EH (cell line): ENCODE data around the gene KRT10.
A peak's percentile ranks its signal among the peaks of the same experiment; 100 is the strongest.
"Not testable (repeated sequence)": the region's sequence is repeated elsewhere in the genome, so short reads cannot be mapped to it uniquely, and the experiment has no call there.

Source experiments
- DNase-seq: peaks from one replicate; pipeline ENCODE4 v3.0.0-alpha.2; 2015; ENCODE audit warnings: low read depth

Gene KRT10

GRCh38 chr17:40832840-40833239 lies 10.4 kb upstream of the KRT10 start:
- DNase-seq: peak; percentile 20

- DNase-seq: no peak
Observed at GRCh38 chr17:40830085-40830776, 7.8 kb upstream of the KRT10 start.

- peak; percentile 31 for DNase-seq
Observed at GRCh38 chr17:40828454-40829044, 6.1 kb upstream of the KRT10 start.

- DNase-seq: peak; percentile 20
Observed at GRCh38 chr17:40827746-40828453, 5.5 kb upstream of the KRT10 start.

GRCh38 chr17:40825599-40825998 lies 3.2 kb upstream of the KRT10 start:
- peak; percentile 22 for DNase-seq

- no peak for DNase-seq
Observed at GRCh38 chr17:40824015-40824832, 1.8 kb upstream of the KRT10 start.

- peak; percentile 75 for DNase-seq
Observed at GRCh38 chr17:40821536-40821935, 878 bp downstream of the KRT10 start.

GRCh38 chr17:40820228-40820838 lies 2.1 kb downstream of the KRT10 start:
- DNase-seq: no peak

GRCh38 chr17:40819528-40820125 lies 2.8 kb downstream of the KRT10 start:
- DNase-seq: peak; percentile 28

GRCh38 chr17:40818733-40819527 lies 3.5 kb downstream of the KRT10 start:
- DNase-seq: peak; percentile 89

- peak; percentile 13 for DNase-seq
Observed at GRCh38 chr17:40818343-40818732, 4.1 kb downstream of the KRT10 start.

- DNase-seq: no peak
Observed at GRCh38 chr17:40817103-40817682, 5.2 kb downstream of the KRT10 start.

GRCh38 chr17:40816569-40816968 lies 5.8 kb downstream of the KRT10 start:
- no peak for DNase-seq

- DNase-seq: no peak
Observed at GRCh38 chr17:40815381-40815780, 7.0 kb downstream of the KRT10 start.

- not testable (repeated sequence) for DNase-seq
Observed at GRCh38 chr17:40814657-40815056, 7.8 kb downstream of the KRT10 start.

GRCh38 chr17:40813804-40814203 lies 8.6 kb downstream of the KRT10 start:
- peak; percentile 58 for DNase-seq

- DNase-seq: no peak
Observed at GRCh38 chr17:40812639-40813038, 9.8 kb downstream of the KRT10 start.

GRCh38 chr17:40810494-40810893 lies 11.9 kb downstream of the KRT10 start:
- DNase-seq: peak; percentile 85

GRCh38 chr17:40809721-40810421 lies 12.5 kb downstream of the KRT10 start:
- DNase-seq: peak; percentile 86

- DNase-seq: peak; percentile 27
Observed at GRCh38 chr17:40806131-40806530, 16.3 kb downstream of the KRT10 start.
